ENCODE measurements around the gene TROAP.

TROAP gene

GRCh38 chr12:49340971-49341776 lies 18.1 kb downstream of the TROAP start:
- Histone ChIP-seq H3K4me2 (ENCODE audit: low read depth, low read length, poor library complexity, severe bottlenecking) (no peak overlapping the region), H3K79me2 (ENCODE audit: insufficient read depth, low read length) (no peaks in the 10 kb centered on the region), H2AFZ (ENCODE audit: low read length) (no peak overlapping the region), H3K9ac (ENCODE audit: low read depth, low read length, poor library complexity, severe bottlenecking) (no peak overlapping the region), H4K20me1 (ENCODE audit: insufficient read depth, low read length, poor library complexity, severe bottlenecking) (no peaks in the 10 kb centered on the region), H3K9me3 (ENCODE audit: insufficient read depth, low read depth, low read length) (no peaks in the 10 kb centered on the region), H3K4me1 (ENCODE audit: insufficient read depth, low read length, poor library complexity, severe bottlenecking) (peaks cover 14% of the 10 kb centered on the region), H3K27me3 (ENCODE audit: insufficient read depth, low read length, poor library complexity, severe bottlenecking) (no peaks in the 10 kb centered on the region), H3K9me2 (replicated peaks; ENCODE audit: low read depth, low read length) (no peaks in the 10 kb centered on the region), H3K36me3 (ENCODE audit: insufficient read depth, low read length) (no peaks in the 10 kb centered on the region), H3F3A (ENCODE audit: low read depth) (no peaks in the 10 kb centered on the region), H3K4me3 (ENCODE audit: low read length, poor library complexity, severe bottlenecking) (no peak overlapping the region)
- TF ChIP-seq EZH2phosphoT487 (IDR thresholded peaks at IDR 0.05; ENCODE audit: borderline replicate concordance) (no peak), CTCF (conservative IDR thresholded peaks at IDR 0.05; ENCODE audit: low read length) (no peak)

GRCh38 chr12:49341777-49342065 lies 18.7 kb downstream of the TROAP start:
- no peak overlapping the region for H3K4me3 ChIP-seq (ENCODE audit: low read length, poor library complexity, severe bottlenecking)

GRCh38 chr12:49342066-49342913 lies 19.2 kb downstream of the TROAP start:
- H3K4me3 ChIP-seq (ENCODE audit: low read length, poor library complexity, severe bottlenecking) = no peak overlapping the region
- H3K9me3 ChIP-seq (ENCODE audit: insufficient read depth, low read depth, low read length) = no peaks in the 10 kb centered on the region
- no peaks in the 10 kb centered on the region for H3F3A ChIP-seq (ENCODE audit: low read depth)
- H3K27me3 ChIP-seq (ENCODE audit: insufficient read depth, low read length, poor library complexity, severe bottlenecking) = no peaks in the 10 kb centered on the region
- no peaks in the 10 kb centered on the region for H3K79me2 ChIP-seq (ENCODE audit: insufficient read depth, low read length)
- no peak overlapping the region for H2AFZ ChIP-seq (ENCODE audit: low read length)
- H3K36me3 ChIP-seq (ENCODE audit: insufficient read depth, low read length) = no peaks in the 10 kb centered on the region
- no peak overlapping the region for H3K4me2 ChIP-seq (ENCODE audit: low read depth, low read length, poor library complexity, severe bottlenecking)
- no peaks in the 10 kb centered on the region for H3K9me2 ChIP-seq (replicated peaks; ENCODE audit: low read depth, low read length)
- H4K20me1 ChIP-seq (ENCODE audit: insufficient read depth, low read length, poor library complexity, severe bottlenecking) = no peaks in the 10 kb centered on the region
- no peak overlapping the region for H3K9ac ChIP-seq (ENCODE audit: low read depth, low read length, poor library complexity, severe bottlenecking)
- peaks cover 15% of the 10 kb centered on the region for H3K4me1 ChIP-seq (ENCODE audit: insufficient read depth, low read length, poor library complexity, severe bottlenecking)
- TF ChIP-seq EZH2phosphoT487 (IDR thresholded peaks at IDR 0.05; ENCODE audit: borderline replicate concordance) (no peak), CTCF (conservative IDR thresholded peaks at IDR 0.05; ENCODE audit: low read length) (peak; percentile 84)

More at GRCh38 chr12:49341777-49342065, 18.7 kb downstream of the TROAP start:
- Histone ChIP-seq H3K9ac (ENCODE audit: low read depth, low read length, poor library complexity, severe bottlenecking) (no peak overlapping the region), H3K79me2 (ENCODE audit: insufficient read depth, low read length) (no peaks in the 10 kb centered on the region), H3F3A (ENCODE audit: low read depth) (no peaks in the 10 kb centered on the region), H3K9me3 (ENCODE audit: insufficient read depth, low read depth, low read length) (no peaks in the 10 kb centered on the region), H3K36me3 (ENCODE audit: insufficient read depth, low read length) (no peaks in the 10 kb centered on the region), H3K4me2 (ENCODE audit: low read depth, low read length, poor library complexity, severe bottlenecking) (no peak overlapping the region), H3K9me2 (replicated peaks; ENCODE audit: low read depth, low read length) (no peaks in the 10 kb centered on the region), H3K27me3 (ENCODE audit: insufficient read depth, low read length, poor library complexity, severe bottlenecking) (no peaks in the 10 kb centered on the region), H2AFZ (ENCODE audit: low read length) (no peak overlapping the region), H3K4me1 (ENCODE audit: insufficient read depth, low read length, poor library complexity, severe bottlenecking) (peaks cover 14% of the 10 kb centered on the region), H4K20me1 (ENCODE audit: insufficient read depth, low read length, poor library complexity, severe bottlenecking) (no peaks in the 10 kb centered on the region)
- TF ChIP-seq EZH2phosphoT487 (IDR thresholded peaks at IDR 0.05; ENCODE audit: borderline replicate concordance) = no peak
- no peak for TF ChIP-seq CTCF (conservative IDR thresholded peaks at IDR 0.05; ENCODE audit: low read length)

Measured in Loucy (cell line).